ENCODE results near the gene MMP28.

MMP28 gene

DNA sequence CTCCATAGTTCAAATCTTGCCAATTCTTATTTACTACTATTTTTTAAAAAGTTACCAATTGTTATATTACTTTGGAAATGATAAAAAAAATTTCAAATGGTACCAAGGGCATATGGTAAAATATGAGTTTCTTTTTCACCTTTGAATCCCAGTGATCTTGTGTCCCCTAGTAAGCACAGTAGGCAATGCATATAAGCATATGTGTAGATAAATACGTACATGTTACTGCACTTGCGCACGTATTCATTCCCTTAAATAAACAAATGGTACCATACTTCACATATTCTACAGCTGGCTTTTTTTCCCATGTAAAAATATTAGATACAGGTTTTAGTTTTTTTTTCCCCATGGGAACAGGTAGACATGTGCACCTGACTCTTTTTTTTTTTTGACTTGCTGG is 45.7 kb upstream of the MMP28 start:
- Histone ChIP-seq H3K36me3 (peaks cover 82 to 100% (median 97%) of the 10 kb centered on the region in 3 donors), H3K4me3 (no peak overlapping the region), H3K27me3 (no peaks in the 10 kb centered on the region), H3K9me3 (no peaks in the 10 kb centered on the region), H3K27ac (no peak overlapping the region), H3K4me1 (no peaks in the 10 kb centered on the region)
- TF ChIP-seq, protein P1, sequence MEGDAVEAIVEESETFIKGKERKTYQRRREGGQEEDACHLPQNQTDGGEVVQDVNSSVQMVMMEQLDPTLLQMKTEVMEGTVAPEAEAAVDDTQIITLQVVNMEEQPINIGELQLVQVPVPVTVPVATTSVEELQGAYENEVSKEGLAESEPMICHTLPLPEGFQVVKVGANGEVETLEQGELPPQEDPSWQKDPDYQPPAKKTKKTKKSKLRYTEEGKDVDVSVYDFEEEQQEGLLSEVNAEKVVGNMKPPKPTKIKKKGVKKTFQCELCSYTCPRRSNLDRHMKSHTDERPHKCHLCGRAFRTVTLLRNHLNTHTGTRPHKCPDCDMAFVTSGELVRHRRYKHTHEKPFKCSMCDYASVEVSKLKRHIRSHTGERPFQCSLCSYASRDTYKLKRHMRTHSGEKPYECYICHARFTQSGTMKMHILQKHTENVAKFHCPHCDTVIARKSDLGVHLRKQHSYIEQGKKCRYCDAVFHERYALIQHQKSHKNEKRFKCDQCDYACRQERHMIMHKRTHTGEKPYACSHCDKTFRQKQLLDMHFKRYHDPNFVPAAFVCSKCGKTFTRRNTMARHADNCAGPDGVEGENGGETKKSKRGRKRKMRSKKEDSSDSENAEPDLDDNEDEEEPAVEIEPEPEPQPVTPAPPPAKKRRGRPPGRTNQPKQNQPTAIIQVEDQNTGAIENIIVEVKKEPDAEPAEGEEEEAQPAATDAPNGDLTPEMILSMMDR (IDR thresholded peaks at IDR 0.05): no peak
- no peak for DNase-seq
- intact Hi-C loops (cut with DNase I; ENCODE audit: low total_unique reads): no loop called here

DNA sequence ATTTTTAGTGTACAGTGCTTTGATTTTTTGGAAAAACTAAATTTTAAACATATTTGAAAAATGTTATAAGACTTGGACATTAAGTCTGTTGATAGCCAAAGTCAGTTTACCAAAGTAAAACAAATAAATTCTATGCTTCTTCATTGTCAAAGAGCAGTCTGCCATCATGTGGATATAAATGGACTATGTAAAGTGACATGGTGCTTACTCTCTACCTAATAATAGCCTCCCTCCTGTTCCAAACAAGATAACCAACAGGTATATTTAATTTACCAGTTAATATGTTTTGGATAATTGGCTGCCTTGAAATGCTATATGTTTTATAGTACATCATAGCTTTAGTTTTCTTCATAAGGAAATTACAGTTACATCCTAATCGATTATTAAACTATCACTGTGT is 29.8 kb upstream of the MMP28 start:
- H3K4me3 ChIP-seq: no peak overlapping the region
- DNase-seq: no peak
- H3K4me1 ChIP-seq: peaks cover 0 to 3% (median 0%) of the 10 kb centered on the region in 4 donors
- H3K9me3 ChIP-seq: no peaks in the 10 kb centered on the region
- H3K27me3 ChIP-seq: no peaks in the 10 kb centered on the region
- intact Hi-C loops (cut with DNase I; ENCODE audit: low total_unique reads): no loop called here
- TF ChIP-seq, protein P1 (IDR thresholded peaks at IDR 0.05): no peak
- H3K36me3 ChIP-seq: peaks cover 60 to 93% (median 77%) of the 10 kb centered on the region in 3 donors
- H3K27ac ChIP-seq: no peak overlapping the region

DNA sequence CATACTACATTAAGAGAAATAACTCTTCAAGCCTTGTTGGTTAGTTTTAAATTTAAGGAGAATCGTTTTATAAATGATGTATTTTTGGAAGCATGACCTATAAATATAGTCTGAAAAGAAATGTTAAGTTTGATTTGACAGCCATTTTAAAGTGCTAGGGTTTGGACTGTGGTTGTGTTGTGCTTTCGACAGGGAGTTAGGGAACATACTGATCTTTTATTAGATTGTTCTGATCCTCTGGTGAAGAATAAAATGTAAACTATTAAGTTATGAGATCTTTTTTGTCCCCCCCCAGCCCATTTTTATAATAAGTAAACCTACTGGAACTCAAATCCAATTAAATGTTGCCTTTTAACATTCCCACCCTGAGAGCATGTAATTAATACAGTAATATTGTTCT is 25.9 kb upstream of the MMP28 start:
- no peaks in the 10 kb centered on the region for H3K9me3 ChIP-seq
- peaks cover 71 to 77% (median 74%) of the 10 kb centered on the region in 3 donors for H3K36me3 ChIP-seq
- TF ChIP-seq, protein P1 (IDR thresholded peaks at IDR 0.05): no peak
- H3K27ac ChIP-seq: no peak overlapping the region
- intact Hi-C loops (cut with DNase I; ENCODE audit: low total_unique reads): no loop called here
- no peak overlapping the region for H3K4me3 ChIP-seq
- H3K27me3 ChIP-seq: no peaks in the 10 kb centered on the region
- DNase-seq: no peak
- H3K4me1 ChIP-seq: peaks cover 0 to 17% (median 8%) of the 10 kb centered on the region in 4 donors

DNA sequence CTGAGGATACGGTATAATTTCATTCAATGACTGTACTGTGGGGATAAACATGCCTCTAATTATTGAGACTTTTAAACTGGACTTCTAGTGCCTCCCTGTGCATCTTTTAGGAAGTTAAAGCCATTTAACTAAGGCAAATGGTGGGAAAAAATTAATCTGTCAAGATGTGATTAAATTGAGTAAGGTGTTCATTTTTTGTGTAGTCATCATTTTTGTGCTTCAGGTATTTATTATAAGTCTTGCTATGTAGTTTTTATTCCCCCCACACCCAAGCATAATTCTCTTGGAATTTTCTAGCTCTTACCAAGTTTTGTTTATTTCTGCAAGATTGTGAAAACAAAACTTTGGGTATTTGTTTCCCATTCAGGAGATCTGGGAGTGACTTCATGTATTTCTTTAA is 24.0 kb upstream of the MMP28 start:
- Histone ChIP-seq H3K36me3 (peaks cover 53 to 60% (median 59%) of the 10 kb centered on the region in 3 donors), H3K9me3 (no peaks in the 10 kb centered on the region), H3K27me3 (no peaks in the 10 kb centered on the region), H3K27ac (no peak overlapping the region), H3K4me3 (no peak overlapping the region), H3K4me1 (peaks cover 0 to 36% (median 17%) of the 10 kb centered on the region in 4 donors)
- no peak for DNase-seq
- intact Hi-C loops (cut with DNase I; ENCODE audit: low total_unique reads): loop anchor here (10.0 kb wide), 1 partner anchor 235 kb away; the partner anchor contains the start of gene AP2B1
- TF ChIP-seq, protein P1 (IDR thresholded peaks at IDR 0.05): no peak

DNA sequence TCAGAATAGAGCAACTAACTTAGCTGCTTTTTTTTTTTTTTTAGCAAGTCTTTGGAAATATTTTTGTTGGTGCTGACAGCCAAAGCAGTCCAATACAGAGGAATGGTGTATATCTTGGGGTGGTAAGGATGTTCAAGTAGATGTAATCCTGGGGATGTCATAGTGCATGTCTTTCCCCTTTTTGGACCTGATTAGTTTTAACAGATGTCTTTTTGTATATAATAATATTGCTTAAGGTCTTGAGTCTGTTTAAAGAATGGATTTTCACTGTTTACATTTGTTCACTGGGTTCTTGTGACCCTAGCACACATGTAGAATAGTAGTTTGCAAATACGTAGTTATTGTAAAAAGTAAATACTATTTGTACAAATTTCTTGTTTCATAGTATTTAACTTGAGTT is 21.8 kb upstream of the MMP28 start:
- Histone ChIP-seq H3K27ac (no peak overlapping the region), H3K9me3 (no peaks in the 10 kb centered on the region), H3K4me1 (peaks cover 0 to 57% (median 21%) of the 10 kb centered on the region in 4 donors), H3K4me3 (no peak overlapping the region), H3K36me3 (peaks cover 30 to 38% (median 37%) of the 10 kb centered on the region in 3 donors), H3K27me3 (no peaks in the 10 kb centered on the region)
- TF ChIP-seq, protein P1 (IDR thresholded peaks at IDR 0.05): no peak
- intact Hi-C loops (cut with DNase I; ENCODE audit: low total_unique reads): loop anchor here (10.0 kb wide), 1 partner anchor 232 kb away; the partner anchor contains the start of gene AP2B1
- no peak for DNase-seq

DNA sequence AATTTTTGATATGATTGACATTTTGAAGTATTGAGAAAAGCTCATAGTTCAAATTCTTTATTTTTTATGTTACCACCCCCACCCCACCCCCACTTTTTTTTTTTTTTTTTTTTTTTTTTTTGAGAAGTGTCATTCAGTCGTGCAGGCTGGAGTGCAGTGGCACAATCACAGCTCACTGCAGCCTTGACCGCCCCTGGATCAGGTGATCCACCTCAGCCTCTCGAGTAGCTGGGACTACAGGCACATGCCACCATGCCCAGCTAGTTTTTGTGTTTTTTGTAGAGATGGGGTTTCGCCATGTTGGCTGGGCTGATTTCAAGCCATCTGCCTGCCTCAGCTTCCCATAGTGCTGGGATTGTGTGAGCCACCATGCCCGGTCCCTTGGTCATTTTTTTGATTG is 21.3 kb upstream of the MMP28 start:
- Histone ChIP-seq H3K27me3 (no peaks in the 10 kb centered on the region), H3K27ac (no peak overlapping the region), H3K9me3 (no peaks in the 10 kb centered on the region), H3K36me3 (peaks cover 25 to 34% (median 34%) of the 10 kb centered on the region in 3 donors), H3K4me1 (peaks cover 0 to 62% (median 23%) of the 10 kb centered on the region in 4 donors), H3K4me3 (no peak overlapping the region)
- DNase-seq: no peak
- TF ChIP-seq, protein P1 (IDR thresholded peaks at IDR 0.05): no peak
- intact Hi-C loops (cut with DNase I; ENCODE audit: low total_unique reads): loop anchor here (10.0 kb wide), 1 partner anchor 232 kb away; the partner anchor contains the start of gene AP2B1

All from tibial artery (tissue), 4 donors.